Mesothelial cell of epicardium (in vitro differentiated cells): ENCODE measurements around the gene MYO5B. TPM values are rescaled to one million over a fixed set of nuclear protein-coding genes. Genes with fewer than 3 reads are reported as not detected.
"Not testable (repeated sequence)": the region's sequence is repeated elsewhere in the genome, so short reads cannot be mapped to it uniquely, and the experiment has no call there.

Experiments used
- DNase-seq, 2 experiments: peaks; one replicate each; pipeline ENCODE4 v3.0.0; 2021; ENCODE audit warnings: low spot score in 2 of 2; ENCODE audit not compliant: unreplicated experiment in 2 of 2
- H3K27ac Mint-ChIP-seq: 2 replicates; pipeline ENCODE4 v1.8.0; 2021; ENCODE audit warnings: mixed read lengths
- H3K27me3 Mint-ChIP-seq: 2 replicates; pipeline ENCODE4 v1.8.0; 2021; ENCODE audit warnings: low read depth, mixed read lengths
- H3K36me3 Mint-ChIP-seq: 2 replicates; pipeline ENCODE4 v1.8.0; 2021; ENCODE audit warnings: mixed read lengths
- H3K4me1 Mint-ChIP-seq: 2 replicates; pipeline ENCODE4 v1.8.0; 2021; ENCODE audit warnings: mixed read lengths
- H3K4me3 Mint-ChIP-seq: 2 replicates; pipeline ENCODE4 v1.8.0; 2021; ENCODE audit warnings: mild to moderate bottlenecking, moderate library complexity, mixed read lengths
- H3K9me3 Mint-ChIP-seq: 2 replicates; pipeline ENCODE4 v1.8.0; 2021; ENCODE audit warnings: mixed read lengths
- CTCF ChIP-seq: fragments of 200-600 bp; sonication (generic); IDR thresholded peaks from one replicate; pipeline ENCODE4 v1.5.0; 2021; ENCODE audit warnings: antibody characterized with exemption; ENCODE audit not compliant: unreplicated experiment
- total RNA-seq: library from RNA; stranded (reverse); gene quantifications from 3 replicates; pipeline ENCODE4 v1.2.1, GENCODE V29; 2021

MYO5B gene
- 15.1 to 15.6 TPM (median 15.1 TPM) in 3 replicates for total RNA-seq

- peak; percentile 25 for TF ChIP-seq CTCF
- DNase-seq = peak; percentile 45 to 75
- peak within 1 kb of the TSS; percentile 70 for H3K4me3 Mint-ChIP-seq
- peaks cover 15% of the 10 kb centered on the region for H3K4me1 Mint-ChIP-seq
- H3K9me3 Mint-ChIP-seq = no peaks in the 10 kb centered on the region
- peaks cover 74% of the 10 kb centered on the region for H3K27me3 Mint-ChIP-seq
- H3K27ac Mint-ChIP-seq = no peak within 1 kb of the TSS
- no peaks in the 10 kb centered on the region for H3K36me3 Mint-ChIP-seq
These were observed at the start of gene MYO5B for GRCh38 chr18:50194631-50195532. TSS of gene MYO5B (minus strand) at chr18:50195147. CDS start at chr18:50194793, 354 bp downstream.

GRCh38 chr18:50241768-50242167 lies 46.8 kb upstream of the MYO5B start:
- H3K36me3 Mint-ChIP-seq, DNase-seq, H3K27me3 Mint-ChIP-seq, H3K4me1 Mint-ChIP-seq, H3K27ac Mint-ChIP-seq, H3K4me3 Mint-ChIP-seq: not testable (repeated sequence)
- peaks cover 47% of the 10 kb centered on the region for H3K9me3 Mint-ChIP-seq

GRCh38 chr18:50240080-50240563 lies 45.2 kb upstream of the MYO5B start:
- no peak overlapping the region for H3K27ac Mint-ChIP-seq
- H3K36me3 Mint-ChIP-seq = peaks cover 5% of the 10 kb centered on the region
- no peak for TF ChIP-seq CTCF
- no peak for DNase-seq
- H3K4me1 Mint-ChIP-seq = no peaks in the 10 kb centered on the region
- H3K9me3 Mint-ChIP-seq = peaks cover 48% of the 10 kb centered on the region
- H3K27me3 Mint-ChIP-seq = no peaks in the 10 kb centered on the region
- no peak overlapping the region for H3K4me3 Mint-ChIP-seq

GRCh38 chr18:50232419-50232818 lies 37.5 kb upstream of the MYO5B start:
- Mint-ChIP-seq H3K4me1 (peaks cover 11% of the 10 kb centered on the region), H3K9me3 (peaks cover 6% of the 10 kb centered on the region), H3K36me3 (no peaks in the 10 kb centered on the region), H3K4me3 (no peak overlapping the region), H3K27ac (no peak overlapping the region), H3K27me3 (no peaks in the 10 kb centered on the region)
- TF ChIP-seq CTCF = no peak
- DNase-seq = no peak

- H3K4me3 Mint-ChIP-seq = no peak overlapping the region
These were observed 36.7 kb upstream of the MYO5B start for GRCh38 chr18:50231621-50232020.

GRCh38 chr18:50220249-50220648 lies 25.3 kb upstream of the MYO5B start:
- Mint-ChIP-seq H3K27me3 (peaks cover 29% of the 10 kb centered on the region), H3K9me3 (peaks cover 44% of the 10 kb centered on the region)
- not testable (repeated sequence) for H3K27ac Mint-ChIP-seq, H3K4me3 Mint-ChIP-seq, DNase-seq, H3K4me1 Mint-ChIP-seq, H3K36me3 Mint-ChIP-seq

More at GRCh38 chr18:50231621-50232020, 36.7 kb upstream of the MYO5B start:
- Mint-ChIP-seq H3K36me3 (no peaks in the 10 kb centered on the region), H3K9me3 (peaks cover 6% of the 10 kb centered on the region), H3K27me3 (no peaks in the 10 kb centered on the region), H3K4me1 (peaks cover 11% of the 10 kb centered on the region), H3K27ac (no peak overlapping the region)
- no peak for DNase-seq
- no peak for TF ChIP-seq CTCF
